ENCODE measurements around the gene DNAI1.

The DNAI1 gene

DNA sequence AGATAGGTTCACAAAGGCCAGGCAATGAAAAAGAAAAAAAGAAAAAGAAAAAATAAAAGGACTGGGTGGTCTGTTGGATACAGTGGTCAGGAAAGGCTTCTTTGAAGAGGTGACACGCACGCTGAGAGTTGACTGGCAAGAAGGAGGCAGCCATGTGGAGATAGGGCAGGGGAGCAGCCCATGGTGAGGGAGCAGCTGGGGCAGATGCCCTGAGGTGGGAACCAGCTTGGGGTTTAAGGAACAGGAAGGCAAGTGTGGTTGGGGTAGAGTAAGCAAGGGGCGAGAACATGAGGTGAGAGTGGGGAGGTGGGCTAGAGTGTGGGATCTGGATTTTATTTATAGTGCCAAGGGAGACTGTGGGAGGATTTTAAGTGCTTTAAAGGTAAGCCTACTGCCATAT, 57.4 kb downstream of the DNAI1 start:
- TF ChIP-seq PPARA (CRISPR knock-in tag; IDR thresholded peaks at IDR 0.05; ENCODE audit: borderline replicate concordance) (no peak), OSR1 (CRISPR knock-in tag; IDR thresholded peaks at IDR 0.05) (no peak), TCF4 (CRISPR knock-in tag; IDR thresholded peaks at IDR 0.05; ENCODE audit: borderline replicate concordance) (no peak), ESRRG (CRISPR knock-in tag; IDR thresholded peaks at IDR 0.05) (no peak), ZC3H10 (CRISPR knock-in tag; IDR thresholded peaks at IDR 0.05) (no peak), ARNTL (CRISPR knock-in tag; IDR thresholded peaks at IDR 0.05; ENCODE audit: borderline replicate concordance, low read depth) (no peak), BACH2 (CRISPR knock-in tag; IDR thresholded peaks at IDR 0.05; ENCODE audit: borderline replicate concordance) (no peak), ZFP3 (CRISPR knock-in tag; IDR thresholded peaks at IDR 0.05) (no peak), ZFP30 (CRISPR knock-in tag; IDR thresholded peaks at IDR 0.05) (no peak), ZNF70 (CRISPR knock-in tag; IDR thresholded peaks at IDR 0.05) (no peak), SNAI2 (CRISPR knock-in tag; IDR thresholded peaks at IDR 0.05) (no peak), RARB (CRISPR knock-in tag; IDR thresholded peaks at IDR 0.05) (no peak), ISL1 (CRISPR knock-in tag; IDR thresholded peaks at IDR 0.05) (no peak), GLIS3 (CRISPR knock-in tag; IDR thresholded peaks at IDR 0.05) (no peak)
- TF ChIP-seq, protein P1, sequence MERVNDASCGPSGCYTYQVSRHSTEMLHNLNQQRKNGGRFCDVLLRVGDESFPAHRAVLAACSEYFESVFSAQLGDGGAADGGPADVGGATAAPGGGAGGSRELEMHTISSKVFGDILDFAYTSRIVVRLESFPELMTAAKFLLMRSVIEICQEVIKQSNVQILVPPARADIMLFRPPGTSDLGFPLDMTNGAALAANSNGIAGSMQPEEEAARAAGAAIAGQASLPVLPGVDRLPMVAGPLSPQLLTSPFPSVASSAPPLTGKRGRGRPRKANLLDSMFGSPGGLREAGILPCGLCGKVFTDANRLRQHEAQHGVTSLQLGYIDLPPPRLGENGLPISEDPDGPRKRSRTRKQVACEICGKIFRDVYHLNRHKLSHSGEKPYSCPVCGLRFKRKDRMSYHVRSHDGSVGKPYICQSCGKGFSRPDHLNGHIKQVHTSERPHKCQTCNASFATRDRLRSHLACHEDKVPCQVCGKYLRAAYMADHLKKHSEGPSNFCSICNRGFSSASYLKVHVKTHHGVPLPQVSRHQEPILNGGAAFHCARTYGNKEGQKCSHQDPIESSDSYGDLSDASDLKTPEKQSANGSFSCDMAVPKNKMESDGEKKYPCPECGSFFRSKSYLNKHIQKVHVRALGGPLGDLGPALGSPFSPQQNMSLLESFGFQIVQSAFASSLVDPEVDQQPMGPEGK (CRISPR knock-in tag; IDR thresholded peaks at IDR 0.05; ENCODE audit: borderline replicate concordance) = no peak
- TF ChIP-seq, protein P2, sequence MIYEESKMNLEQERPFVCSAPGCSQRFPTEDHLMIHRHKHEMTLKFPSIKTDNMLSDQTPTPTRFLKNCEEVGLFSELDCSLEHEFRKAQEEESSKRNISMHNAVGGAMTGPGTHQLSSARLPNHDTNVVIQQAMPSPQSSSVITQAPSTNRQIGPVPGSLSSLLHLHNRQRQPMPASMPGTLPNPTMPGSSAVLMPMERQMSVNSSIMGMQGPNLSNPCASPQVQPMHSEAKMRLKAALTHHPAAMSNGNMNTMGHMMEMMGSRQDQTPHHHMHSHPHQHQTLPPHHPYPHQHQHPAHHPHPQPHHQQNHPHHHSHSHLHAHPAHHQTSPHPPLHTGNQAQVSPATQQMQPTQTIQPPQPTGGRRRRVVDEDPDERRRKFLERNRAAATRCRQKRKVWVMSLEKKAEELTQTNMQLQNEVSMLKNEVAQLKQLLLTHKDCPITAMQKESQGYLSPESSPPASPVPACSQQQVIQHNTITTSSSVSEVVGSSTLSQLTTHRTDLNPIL (CRISPR knock-in tag; IDR thresholded peaks at IDR 0.05; ENCODE audit: low read depth) = no peak
- TF ChIP-seq, protein P3, sequence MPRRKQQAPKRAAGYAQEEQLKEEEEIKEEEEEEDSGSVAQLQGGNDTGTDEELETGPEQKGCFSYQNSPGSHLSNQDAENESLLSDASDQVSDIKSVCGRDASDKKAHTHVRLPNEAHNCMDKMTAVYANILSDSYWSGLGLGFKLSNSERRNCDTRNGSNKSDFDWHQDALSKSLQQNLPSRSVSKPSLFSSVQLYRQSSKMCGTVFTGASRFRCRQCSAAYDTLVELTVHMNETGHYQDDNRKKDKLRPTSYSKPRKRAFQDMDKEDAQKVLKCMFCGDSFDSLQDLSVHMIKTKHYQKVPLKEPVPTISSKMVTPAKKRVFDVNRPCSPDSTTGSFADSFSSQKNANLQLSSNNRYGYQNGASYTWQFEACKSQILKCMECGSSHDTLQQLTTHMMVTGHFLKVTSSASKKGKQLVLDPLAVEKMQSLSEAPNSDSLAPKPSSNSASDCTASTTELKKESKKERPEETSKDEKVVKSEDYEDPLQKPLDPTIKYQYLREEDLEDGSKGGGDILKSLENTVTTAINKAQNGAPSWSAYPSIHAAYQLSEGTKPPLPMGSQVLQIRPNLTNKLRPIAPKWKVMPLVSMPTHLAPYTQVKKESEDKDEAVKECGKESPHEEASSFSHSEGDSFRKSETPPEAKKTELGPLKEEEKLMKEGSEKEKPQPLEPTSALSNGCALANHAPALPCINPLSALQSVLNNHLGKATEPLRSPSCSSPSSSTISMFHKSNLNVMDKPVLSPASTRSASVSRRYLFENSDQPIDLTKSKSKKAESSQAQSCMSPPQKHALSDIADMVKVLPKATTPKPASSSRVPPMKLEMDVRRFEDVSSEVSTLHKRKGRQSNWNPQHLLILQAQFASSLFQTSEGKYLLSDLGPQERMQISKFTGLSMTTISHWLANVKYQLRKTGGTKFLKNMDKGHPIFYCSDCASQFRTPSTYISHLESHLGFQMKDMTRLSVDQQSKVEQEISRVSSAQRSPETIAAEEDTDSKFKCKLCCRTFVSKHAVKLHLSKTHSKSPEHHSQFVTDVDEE (CRISPR knock-in tag; IDR thresholded peaks at IDR 0.05) = no peak
- TF ChIP-seq, protein P4, sequence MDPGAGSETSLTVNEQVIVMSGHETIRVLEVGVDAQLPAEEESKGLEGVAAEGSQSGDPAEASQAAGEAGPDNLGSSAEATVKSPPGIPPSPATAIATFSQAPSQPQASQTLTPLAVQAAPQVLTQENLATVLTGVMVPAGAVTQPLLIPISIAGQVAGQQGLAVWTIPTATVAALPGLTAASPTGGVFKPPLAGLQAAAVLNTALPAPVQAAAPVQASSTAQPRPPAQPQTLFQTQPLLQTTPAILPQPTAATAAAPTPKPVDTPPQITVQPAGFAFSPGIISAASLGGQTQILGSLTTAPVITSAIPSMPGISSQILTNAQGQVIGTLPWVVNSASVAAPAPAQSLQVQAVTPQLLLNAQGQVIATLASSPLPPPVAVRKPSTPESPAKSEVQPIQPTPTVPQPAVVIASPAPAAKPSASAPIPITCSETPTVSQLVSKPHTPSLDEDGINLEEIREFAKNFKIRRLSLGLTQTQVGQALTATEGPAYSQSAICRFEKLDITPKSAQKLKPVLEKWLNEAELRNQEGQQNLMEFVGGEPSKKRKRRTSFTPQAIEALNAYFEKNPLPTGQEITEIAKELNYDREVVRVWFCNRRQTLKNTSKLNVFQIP (CRISPR knock-in tag; IDR thresholded peaks at IDR 0.05; ENCODE audit: borderline replicate concordance, low read depth) = no peak
- ATAC-seq = no peak

DNA sequence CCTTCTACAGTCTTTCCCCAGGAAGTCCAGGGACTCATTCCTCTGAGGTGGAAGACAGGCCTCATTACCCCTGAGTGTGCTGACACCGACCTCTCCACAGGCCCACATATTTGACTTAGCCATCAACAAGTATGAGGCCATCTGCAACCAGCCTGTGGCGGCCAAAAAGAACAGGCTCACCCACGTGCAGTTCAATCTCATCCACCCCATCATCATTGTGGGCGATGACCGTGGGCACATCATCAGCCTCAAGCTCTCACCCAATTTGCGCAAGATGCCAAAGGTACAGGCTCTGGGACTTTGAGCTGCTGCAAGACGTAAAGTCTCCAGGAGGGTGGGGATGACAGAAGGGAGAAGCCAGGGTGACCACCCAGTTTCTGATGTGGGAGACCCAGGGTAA, 58.6 kb downstream of the DNAI1 start:
- ATAC-seq = no peak
- TF ChIP-seq, protein P5, sequence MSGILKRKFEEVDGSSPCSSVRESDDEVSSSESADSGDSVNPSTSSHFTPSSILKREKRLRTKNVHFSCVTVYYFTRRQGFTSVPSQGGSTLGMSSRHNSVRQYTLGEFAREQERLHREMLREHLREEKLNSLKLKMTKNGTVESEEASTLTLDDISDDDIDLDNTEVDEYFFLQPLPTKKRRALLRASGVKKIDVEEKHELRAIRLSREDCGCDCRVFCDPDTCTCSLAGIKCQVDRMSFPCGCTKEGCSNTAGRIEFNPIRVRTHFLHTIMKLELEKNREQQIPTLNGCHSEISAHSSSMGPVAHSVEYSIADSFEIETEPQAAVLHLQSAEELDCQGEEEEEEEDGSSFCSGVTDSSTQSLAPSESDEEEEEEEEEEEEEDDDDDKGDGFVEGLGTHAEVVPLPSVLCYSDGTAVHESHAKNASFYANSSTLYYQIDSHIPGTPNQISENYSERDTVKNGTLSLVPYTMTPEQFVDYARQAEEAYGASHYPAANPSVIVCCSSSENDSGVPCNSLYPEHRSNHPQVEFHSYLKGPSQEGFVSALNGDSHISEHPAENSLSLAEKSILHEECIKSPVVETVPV (CRISPR knock-in tag; IDR thresholded peaks at IDR 0.05) = no peak
- TF ChIP-seq ISL1 (CRISPR knock-in tag; IDR thresholded peaks at IDR 0.05) (no peak), PPARA (CRISPR knock-in tag; IDR thresholded peaks at IDR 0.05; ENCODE audit: borderline replicate concordance) (no peak), ZNF8 (CRISPR knock-in tag; IDR thresholded peaks at IDR 0.05) (no peak), CSDC2 (CRISPR knock-in tag; IDR thresholded peaks at IDR 0.05) (no peak), TCF4 (CRISPR knock-in tag; IDR thresholded peaks at IDR 0.05; ENCODE audit: borderline replicate concordance) (no peak), ZNF565 (CRISPR knock-in tag; conservative IDR thresholded peaks at IDR 0.05; ENCODE audit: low read depth) (no peak), SNAI2 (CRISPR knock-in tag; IDR thresholded peaks at IDR 0.05) (no peak), OSR1 (CRISPR knock-in tag; IDR thresholded peaks at IDR 0.05) (no peak), ARNTL (CRISPR knock-in tag; IDR thresholded peaks at IDR 0.05; ENCODE audit: borderline replicate concordance, low read depth) (no peak), RARB (CRISPR knock-in tag; IDR thresholded peaks at IDR 0.05) (no peak)
- TF ChIP-seq, protein P4 (CRISPR knock-in tag; IDR thresholded peaks at IDR 0.05; ENCODE audit: borderline replicate concordance, low read depth) = no peak
- TF ChIP-seq, protein P3 (CRISPR knock-in tag; IDR thresholded peaks at IDR 0.05) = no peak
- TF ChIP-seq, protein P2 (CRISPR knock-in tag; IDR thresholded peaks at IDR 0.05; ENCODE audit: low read depth) = no peak

All from SK-N-SH treated with all-trans-retinoic acid at 6 μM for 48 hours (cell line).